Neutrophil (primary cell): ENCODE results near the gene PLA2G4B.

Experiments used
- H3K27ac ChIP-seq: fragments of 200-600 bp; sonication (generic); 2 replicates; pipeline ENCODE4 v1.5.1; 2016; ENCODE audit warnings: mild to moderate bottlenecking, moderate library complexity
- H3K27me3 ChIP-seq: fragments of 200-600 bp; sonication (generic); 2 replicates; pipeline ENCODE4 v1.6.0; 2016; ENCODE audit warnings: mild to moderate bottlenecking
- H3K36me3 ChIP-seq: fragments of 200-600 bp; sonication (generic); 2 replicates; pipeline ENCODE4 v1.5.1; 2017
- H3K4me1 ChIP-seq, 2 experiments: fragments of 200-600 bp in 1 of 2; sonication (generic) in 1 of 2; 1 replicate in 1 of 2; 2 replicates in 1 of 2; pipeline versions ENCODE4 v1.5.1 to v1.6.1; 2013 to 2016; ENCODE audit warnings: low read depth in 1 of 2, low read length in 1 of 2, mild to moderate bottlenecking in 1 of 2, moderate library complexity in 1 of 2; ENCODE audit not compliant: control insufficient read depth in 1 of 2, insufficient read depth in 1 of 2
- H3K4me3 ChIP-seq, 2 experiments: fragments of 200-600 bp in 1 of 2; sonication (generic) in 1 of 2; 1 replicate in 1 of 2; 2 replicates in 1 of 2; pipeline ENCODE4 v1.5.1; 2013 to 2016; ENCODE audit warnings: low read depth in 1 of 2, low read length in 1 of 2, mild to moderate bottlenecking in 1 of 2, moderate library complexity in 1 of 2
- H3K9me3 ChIP-seq: fragments of 200-600 bp; sonication (generic); 2 replicates; pipeline ENCODE4 v1.5.1; 2016
- TF ChIP-seq, protein P1 (sequence below): fragments of 200-600 bp; sonication (generic); IDR thresholded peaks from 2 replicates; pipeline ENCODE4 v1.5.1; 2016; ENCODE audit warnings: antibody characterized with exemption

PLA2G4B gene

DNA sequence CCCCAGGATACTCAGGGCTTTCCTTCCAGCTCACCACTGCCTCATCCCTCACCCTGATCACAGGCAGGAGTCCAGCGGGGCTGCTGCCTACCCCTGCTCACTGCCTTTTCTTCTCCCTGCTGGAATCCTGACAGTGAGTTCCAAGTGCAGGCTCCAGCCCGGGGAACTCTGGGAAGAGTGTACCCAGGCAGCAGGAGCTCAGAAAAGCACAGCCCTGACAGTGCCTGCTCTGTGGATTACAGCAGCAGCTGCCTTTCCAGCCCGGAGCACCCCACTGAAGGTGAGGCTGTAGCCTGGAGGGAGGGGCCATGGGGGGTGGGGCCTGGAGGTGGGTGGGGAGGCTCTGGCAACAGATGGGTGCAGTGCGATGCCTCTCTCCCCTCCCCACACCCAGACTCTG, 16.8 kb upstream of the PLA2G4B start:
- TF ChIP-seq, protein P1, sequence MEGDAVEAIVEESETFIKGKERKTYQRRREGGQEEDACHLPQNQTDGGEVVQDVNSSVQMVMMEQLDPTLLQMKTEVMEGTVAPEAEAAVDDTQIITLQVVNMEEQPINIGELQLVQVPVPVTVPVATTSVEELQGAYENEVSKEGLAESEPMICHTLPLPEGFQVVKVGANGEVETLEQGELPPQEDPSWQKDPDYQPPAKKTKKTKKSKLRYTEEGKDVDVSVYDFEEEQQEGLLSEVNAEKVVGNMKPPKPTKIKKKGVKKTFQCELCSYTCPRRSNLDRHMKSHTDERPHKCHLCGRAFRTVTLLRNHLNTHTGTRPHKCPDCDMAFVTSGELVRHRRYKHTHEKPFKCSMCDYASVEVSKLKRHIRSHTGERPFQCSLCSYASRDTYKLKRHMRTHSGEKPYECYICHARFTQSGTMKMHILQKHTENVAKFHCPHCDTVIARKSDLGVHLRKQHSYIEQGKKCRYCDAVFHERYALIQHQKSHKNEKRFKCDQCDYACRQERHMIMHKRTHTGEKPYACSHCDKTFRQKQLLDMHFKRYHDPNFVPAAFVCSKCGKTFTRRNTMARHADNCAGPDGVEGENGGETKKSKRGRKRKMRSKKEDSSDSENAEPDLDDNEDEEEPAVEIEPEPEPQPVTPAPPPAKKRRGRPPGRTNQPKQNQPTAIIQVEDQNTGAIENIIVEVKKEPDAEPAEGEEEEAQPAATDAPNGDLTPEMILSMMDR: no peak
- Histone ChIP-seq H3K9me3 (no peaks in the 10 kb centered on the region), H3K27me3 (peaks cover 4% of the 10 kb centered on the region), H3K36me3 (peaks cover 73% of the 10 kb centered on the region), H3K4me3 (no peak overlapping the region), H3K4me1 (peaks cover 5% of the 10 kb centered on the region in 2 experiments), H3K27ac (no peak overlapping the region)

DNA sequence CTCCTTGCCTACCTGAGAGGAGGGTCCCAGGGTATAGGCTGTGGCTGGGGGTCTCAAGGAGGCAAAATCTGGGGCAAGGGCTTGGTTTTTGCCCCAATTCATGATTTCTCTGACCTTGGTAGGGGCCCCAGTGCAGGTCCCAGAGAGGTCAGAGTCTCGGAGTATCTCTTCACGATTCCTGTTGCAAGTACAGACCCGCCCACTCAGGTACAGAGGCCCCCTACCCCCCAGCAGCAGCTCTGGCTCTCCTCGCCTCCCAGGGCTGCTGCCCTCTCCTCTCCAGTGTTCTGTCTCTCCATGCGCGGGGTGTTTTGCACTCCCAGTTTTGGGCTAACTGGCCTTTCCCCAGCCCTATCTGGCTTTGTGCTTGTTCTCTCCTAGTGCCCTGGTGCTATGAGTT, 16.2 kb upstream of the PLA2G4B start:
- Histone ChIP-seq H3K36me3 (peaks cover 67% of the 10 kb centered on the region), H3K27ac (no peak overlapping the region), H3K4me1 (peaks cover 9 to 10% of the 10 kb centered on the region in 2 experiments), H3K9me3 (no peaks in the 10 kb centered on the region), H3K4me3 (no peak overlapping the region), H3K27me3 (peaks cover 11% of the 10 kb centered on the region)
- TF ChIP-seq, protein P1: no peak

DNA sequence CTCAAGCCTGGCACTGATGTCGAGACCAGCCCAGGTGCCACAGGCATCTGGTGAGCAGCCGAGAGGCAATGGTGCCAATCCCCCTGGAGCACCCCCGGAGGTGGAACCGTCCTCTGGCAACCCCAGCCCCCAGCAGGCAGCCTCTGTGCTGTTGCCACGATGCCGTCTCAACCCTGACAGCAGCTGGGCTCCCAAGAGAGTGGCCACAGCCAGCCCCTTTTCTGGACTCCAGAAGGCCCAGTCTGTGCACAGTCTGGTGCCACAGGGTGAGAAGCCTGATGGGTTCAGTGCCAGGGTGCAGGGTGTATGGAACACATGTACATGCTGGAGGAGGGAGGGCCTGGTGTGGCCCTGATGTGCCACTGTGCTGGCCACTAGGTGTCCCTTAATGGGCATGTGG, 15.7 kb upstream of the PLA2G4B start:
- no peak overlapping the region for H3K27ac ChIP-seq
- TF ChIP-seq, protein P1: no peak

DNA sequence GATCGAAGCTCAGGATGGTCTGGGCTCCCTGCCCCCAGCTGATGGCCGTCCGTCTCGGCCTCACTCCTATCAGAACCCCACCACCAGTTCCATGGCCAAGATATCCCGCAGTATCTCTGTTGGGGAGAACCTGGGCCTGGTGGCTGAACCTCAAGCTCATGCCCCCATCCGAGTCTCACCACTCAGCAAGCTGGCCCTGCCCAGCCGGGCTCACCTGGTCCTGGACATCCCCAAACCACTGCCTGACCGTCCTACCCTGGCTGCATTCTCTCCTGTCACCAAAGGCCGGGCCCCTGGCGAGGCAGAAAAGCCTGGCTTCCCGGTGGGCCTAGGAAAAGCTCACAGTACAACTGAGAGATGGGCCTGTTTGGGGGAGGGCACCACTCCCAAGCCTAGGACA, 15.1 kb upstream of the PLA2G4B start:
- H3K27me3 ChIP-seq: peaks cover 13% of the 10 kb centered on the region
- H3K27ac ChIP-seq: no peak overlapping the region
- H3K9me3 ChIP-seq: no peaks in the 10 kb centered on the region
- H3K4me1 ChIP-seq: peaks cover 15 to 17% of the 10 kb centered on the region in 2 experiments
- peaks cover 56% of the 10 kb centered on the region for H3K36me3 ChIP-seq
- TF ChIP-seq, protein P1: no peak
- H3K4me3 ChIP-seq: no peak overlapping the region

More for the DNA sequence above, 15.7 kb upstream of the PLA2G4B start:
- no peak overlapping the region for H3K4me3 ChIP-seq
- H3K36me3 ChIP-seq: peaks cover 62% of the 10 kb centered on the region
- no peaks in the 10 kb centered on the region for H3K9me3 ChIP-seq
- H3K4me1 ChIP-seq: peaks cover 11 to 14% of the 10 kb centered on the region in 2 experiments
- H3K27me3 ChIP-seq: peaks cover 13% of the 10 kb centered on the region

DNA sequence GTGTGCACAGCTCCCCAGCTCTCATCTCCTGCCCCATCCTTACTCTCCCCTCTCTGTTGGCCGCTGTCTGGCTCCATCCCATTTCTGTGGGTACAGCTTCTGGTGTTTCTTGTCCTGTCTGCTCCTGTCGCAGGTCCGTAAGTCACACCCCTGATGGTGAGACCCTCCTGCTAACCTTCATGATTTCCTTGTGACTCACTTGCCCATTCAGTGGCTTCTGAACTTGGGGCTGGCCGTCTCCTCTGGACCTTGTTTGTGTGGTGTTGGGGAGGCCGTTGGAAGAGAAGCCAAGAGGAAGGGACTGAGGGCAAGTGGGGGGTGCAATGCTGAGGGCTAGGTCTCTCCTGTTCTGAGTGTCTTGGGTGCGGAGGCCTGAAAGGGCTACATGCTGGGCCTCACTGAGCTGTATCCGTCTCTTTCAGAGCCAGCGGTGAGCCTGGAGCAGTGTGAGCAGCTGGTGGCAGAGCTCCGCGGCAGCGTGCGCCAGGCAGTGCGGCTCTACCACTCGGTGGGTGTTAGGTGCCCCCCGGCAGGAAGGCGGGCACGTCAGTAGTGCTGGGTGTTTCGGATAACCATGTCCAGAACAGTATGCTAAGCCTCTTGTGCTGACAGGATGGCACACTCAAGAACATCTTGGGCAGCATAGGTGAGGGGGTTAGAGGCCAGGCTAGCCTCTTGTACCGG, 14.4 kb upstream of the PLA2G4B start:
- TF ChIP-seq, protein P1: no peak

More for the DNA sequence above, 14.4 kb upstream of the PLA2G4B start:
- Histone ChIP-seq H3K4me1 (peaks cover 22 to 24% of the 10 kb centered on the region in 2 experiments), H3K9me3 (no peaks in the 10 kb centered on the region), H3K4me3 (no peak overlapping the region), H3K27ac (no peak overlapping the region), H3K27me3 (peaks cover 13% of the 10 kb centered on the region), H3K36me3 (peaks cover 49% of the 10 kb centered on the region)
